ENCODE data around the gene BCAP29.

The BCAP29 gene

GRCh38 chr7:107615910-107616680, 36.0 kb downstream of the BCAP29 start:
- no peak overlapping the region for H3K27ac ChIP-seq

DNA sequence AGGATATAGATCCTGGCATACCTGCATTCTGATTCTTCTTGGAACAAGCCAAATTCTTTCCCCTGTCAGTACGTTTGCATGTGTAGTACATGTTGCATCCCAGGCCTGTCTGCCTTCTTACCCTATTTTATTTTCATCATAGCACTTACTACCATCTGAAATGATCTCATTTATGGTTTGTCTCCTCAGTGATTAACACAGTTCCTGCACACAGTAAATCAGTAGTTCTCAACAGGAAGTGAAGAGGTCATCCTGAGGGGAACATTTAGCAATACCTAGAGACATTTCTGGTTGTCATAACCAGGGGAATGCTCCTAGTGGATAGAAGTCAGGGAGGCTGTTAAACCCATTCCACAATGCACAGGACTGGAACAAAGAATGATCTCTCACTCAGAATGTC, 42.4 kb downstream of the BCAP29 start:
- no peak overlapping the region for H3K4me3 ChIP-seq
- no peak overlapping the region for H3K27ac ChIP-seq
- no peak for DNase-seq (ENCODE audit: low spot score)
- TF ChIP-seq, protein P1, sequence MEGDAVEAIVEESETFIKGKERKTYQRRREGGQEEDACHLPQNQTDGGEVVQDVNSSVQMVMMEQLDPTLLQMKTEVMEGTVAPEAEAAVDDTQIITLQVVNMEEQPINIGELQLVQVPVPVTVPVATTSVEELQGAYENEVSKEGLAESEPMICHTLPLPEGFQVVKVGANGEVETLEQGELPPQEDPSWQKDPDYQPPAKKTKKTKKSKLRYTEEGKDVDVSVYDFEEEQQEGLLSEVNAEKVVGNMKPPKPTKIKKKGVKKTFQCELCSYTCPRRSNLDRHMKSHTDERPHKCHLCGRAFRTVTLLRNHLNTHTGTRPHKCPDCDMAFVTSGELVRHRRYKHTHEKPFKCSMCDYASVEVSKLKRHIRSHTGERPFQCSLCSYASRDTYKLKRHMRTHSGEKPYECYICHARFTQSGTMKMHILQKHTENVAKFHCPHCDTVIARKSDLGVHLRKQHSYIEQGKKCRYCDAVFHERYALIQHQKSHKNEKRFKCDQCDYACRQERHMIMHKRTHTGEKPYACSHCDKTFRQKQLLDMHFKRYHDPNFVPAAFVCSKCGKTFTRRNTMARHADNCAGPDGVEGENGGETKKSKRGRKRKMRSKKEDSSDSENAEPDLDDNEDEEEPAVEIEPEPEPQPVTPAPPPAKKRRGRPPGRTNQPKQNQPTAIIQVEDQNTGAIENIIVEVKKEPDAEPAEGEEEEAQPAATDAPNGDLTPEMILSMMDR (IDR thresholded peaks at IDR 0.05) = no peak

More at GRCh38 chr7:107615910-107616680, 36.0 kb downstream of the BCAP29 start:
- TF ChIP-seq, protein P1 (IDR thresholded peaks at IDR 0.05) = no peak
- H3K4me3 ChIP-seq = no peak overlapping the region
- no peak for DNase-seq (ENCODE audit: low spot score)

DNA sequence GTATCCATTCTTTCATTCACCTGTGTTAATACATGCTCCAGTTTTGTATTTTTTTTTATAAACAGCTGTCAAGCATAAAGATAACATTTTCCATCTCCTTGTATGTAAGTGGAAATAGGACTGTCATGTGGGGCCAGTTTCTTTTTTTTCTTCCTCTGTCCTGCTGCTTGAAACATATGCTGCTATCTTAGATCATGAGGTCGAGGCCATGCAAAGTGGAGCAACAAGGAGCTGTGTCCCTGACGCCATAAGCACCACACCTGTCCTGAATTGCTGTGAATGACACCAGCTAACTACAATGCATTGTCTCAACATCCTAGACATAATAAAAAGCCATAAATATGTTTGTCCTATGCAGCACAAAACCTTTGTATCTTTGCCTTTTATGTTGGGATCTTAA, 42.8 kb downstream of the BCAP29 start:
- H3K27ac ChIP-seq = no peak overlapping the region
- H3K4me3 ChIP-seq = no peak overlapping the region
- no peak for DNase-seq (ENCODE audit: low spot score)
- TF ChIP-seq, protein P1 (IDR thresholded peaks at IDR 0.05) = no peak

GRCh38 chr7:107627002-107627401, 47.0 kb downstream of the BCAP29 start:
- TF ChIP-seq, protein P1 (IDR thresholded peaks at IDR 0.05) = no peak
- Histone ChIP-seq H3K27ac (no peak overlapping the region), H3K4me3 (no peak overlapping the region)
- no peak for DNase-seq (ENCODE audit: low spot score)

GRCh38 chr7:107628461-107629064, 48.5 kb downstream of the BCAP29 start:
- DNase-seq (ENCODE audit: low spot score) = no peak
- TF ChIP-seq, protein P1 (IDR thresholded peaks at IDR 0.05) = no peak
- no peak overlapping the region for H3K27ac ChIP-seq
- H3K4me3 ChIP-seq = no peak overlapping the region

GRCh38 chr7:107630342-107630741, 50.3 kb downstream of the BCAP29 start:
- H3K4me3 ChIP-seq = no peak overlapping the region
- no peak overlapping the region for H3K27ac ChIP-seq
- TF ChIP-seq, protein P1 (IDR thresholded peaks at IDR 0.05) = no peak
- no peak for DNase-seq (ENCODE audit: low spot score)
